Stimulated activated CD8-positive, alpha-beta memory T cell treated with anti-CD3 and anti-CD28 coated beads, Interleukin-4, amount 100 ng/mL, for 4 hours (primary cell): ENCODE results near the gene CRTAC1.

Source experiments
- DNase-seq, 2 donors: peaks; one replicate each; pipeline ENCODE4 v3.0.0-alpha.2; 2020; ENCODE audit warnings: low read depth in 2 of 2, low spot score in 1 of 2

Gene CRTAC1, protein sequence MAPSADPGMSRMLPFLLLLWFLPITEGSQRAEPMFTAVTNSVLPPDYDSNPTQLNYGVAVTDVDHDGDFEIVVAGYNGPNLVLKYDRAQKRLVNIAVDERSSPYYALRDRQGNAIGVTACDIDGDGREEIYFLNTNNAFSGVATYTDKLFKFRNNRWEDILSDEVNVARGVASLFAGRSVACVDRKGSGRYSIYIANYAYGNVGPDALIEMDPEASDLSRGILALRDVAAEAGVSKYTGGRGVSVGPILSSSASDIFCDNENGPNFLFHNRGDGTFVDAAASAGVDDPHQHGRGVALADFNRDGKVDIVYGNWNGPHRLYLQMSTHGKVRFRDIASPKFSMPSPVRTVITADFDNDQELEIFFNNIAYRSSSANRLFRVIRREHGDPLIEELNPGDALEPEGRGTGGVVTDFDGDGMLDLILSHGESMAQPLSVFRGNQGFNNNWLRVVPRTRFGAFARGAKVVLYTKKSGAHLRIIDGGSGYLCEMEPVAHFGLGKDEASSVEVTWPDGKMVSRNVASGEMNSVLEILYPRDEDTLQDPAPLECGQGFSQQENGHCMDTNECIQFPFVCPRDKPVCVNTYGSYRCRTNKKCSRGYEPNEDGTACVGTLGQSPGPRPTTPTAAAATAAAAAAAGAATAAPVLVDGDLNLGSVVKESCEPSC

DNA sequence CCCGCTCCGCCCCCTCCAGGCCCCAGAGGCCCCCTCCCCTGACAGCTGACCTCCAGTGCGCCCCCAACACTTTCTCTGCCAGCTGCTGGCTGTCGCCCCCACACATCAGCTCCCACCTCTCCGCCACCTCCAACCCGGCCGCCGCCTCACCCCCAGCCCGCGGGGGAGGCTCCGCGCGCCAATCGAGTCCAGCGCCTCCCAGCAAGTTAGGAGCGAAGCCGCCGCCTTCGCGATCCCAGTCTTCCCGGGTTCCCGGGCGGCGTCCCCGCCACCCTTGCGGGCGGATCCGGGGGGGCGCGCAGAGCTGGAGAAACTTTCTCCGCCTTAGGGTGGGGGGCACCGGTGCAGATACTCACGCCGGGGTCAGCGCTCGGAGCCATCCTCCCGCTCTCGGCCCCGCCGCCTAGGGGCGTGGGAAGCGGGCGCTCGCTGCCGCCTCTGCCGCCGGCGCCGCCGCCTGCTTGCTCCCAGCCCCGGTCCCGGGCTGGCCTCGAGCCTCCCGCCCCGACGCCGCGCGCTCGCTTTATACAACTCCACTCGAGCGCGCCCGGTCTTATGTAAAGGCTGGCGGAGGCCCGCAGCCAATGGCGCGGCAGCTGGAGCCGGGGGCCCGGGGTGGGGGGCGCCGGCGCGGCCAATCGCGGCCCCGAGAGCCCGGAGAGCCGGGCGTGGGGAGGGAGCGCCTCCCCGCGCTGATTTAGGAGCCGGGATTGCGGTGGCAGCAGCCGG lies at the start of gene CRTAC1:
CRTAC1 (minus strand) TSS at position 529 of the 729 bp plus-strand sequence; CDS start at position 380, 149 bp downstream.
- DNase-seq: no peak

DNA sequence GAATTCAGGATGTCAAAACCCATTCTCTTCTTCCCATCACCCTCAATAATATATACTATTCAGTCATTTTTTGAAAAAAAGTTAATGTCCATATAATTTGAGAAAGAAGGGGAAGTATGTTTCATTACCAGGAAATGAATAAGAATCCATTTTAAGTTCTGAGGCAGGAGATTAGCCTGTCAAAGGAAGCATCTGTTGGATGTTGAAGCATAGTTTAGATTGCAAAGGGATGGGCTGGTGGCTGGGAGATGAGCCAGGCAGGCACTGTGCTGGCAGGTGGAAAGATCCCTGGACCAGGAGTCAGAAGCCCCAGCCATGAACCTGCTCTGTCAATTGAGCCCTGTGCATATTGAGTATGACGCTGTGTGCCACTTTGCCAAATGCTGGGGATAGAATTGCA lies 48.4 kb upstream of the CRTAC1 start:
- no peak for DNase-seq

DNA sequence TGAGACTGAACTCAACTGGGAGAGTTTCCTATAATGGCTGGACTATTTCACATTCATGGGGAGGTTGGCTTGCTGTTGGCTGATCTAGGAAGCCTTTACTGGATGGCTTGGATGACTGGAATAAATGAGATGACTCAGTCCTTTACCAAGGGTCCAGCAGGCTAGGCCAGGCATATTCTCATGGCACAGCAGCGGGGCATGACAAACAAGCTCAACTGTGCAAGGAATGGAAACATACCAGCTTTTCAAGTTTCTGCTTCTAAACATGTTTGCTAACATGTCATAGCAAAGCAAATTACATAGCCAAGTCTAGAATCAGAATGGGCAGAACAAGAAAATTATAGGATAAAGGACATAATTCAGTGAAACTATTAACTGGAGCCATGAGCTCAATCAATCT lies 46.8 kb upstream of the CRTAC1 start:
- DNase-seq: no peak

DNA sequence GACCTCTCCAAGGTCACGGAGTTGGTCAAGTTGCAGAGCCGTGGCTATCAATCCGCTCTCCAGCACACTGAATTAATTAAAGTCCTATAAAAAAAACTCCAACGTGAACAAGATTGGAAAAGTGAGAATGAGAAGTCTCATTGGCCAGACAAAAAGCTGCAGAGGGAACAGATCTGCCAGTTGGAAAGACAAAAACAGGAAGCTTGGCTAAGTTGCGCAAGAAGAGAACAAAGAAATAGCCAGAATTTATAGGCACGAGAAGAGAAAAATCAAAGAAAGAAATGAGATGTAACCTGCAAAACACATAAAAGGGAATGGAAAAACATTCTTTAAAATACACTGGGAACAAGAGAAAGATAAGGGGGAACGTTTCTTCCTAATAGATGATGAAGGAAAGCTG lies 45.7 kb upstream of the CRTAC1 start:
- DNase-seq: no peak

DNA sequence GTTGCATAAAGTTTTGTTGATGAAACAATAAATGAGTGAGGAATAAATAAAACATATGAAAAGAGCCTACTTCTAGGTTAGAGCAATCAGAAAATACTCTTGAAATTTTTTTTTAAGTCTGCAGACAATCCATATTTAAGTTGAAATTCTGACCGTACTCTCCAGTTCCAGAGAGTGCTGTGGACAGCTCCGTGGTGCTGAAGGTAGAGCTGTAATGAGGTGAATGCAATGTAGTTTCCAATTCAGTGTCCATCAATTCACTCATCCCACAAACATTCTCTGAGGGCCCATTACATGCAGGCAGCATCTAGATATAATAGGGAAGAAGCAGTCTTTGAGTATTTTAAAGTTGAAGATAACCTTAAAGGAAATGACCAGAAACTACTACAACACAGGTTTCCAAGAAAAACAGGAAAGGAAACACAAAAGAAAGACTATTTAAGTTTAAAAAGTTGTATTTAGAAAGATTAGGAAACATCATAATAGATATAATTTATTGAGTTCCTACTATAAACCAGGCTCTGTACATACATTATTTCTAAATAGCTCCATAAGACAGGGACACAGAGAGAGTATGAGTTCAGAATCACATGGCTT lies 44.0 kb upstream of the CRTAC1 start:
- no peak for DNase-seq

DNA sequence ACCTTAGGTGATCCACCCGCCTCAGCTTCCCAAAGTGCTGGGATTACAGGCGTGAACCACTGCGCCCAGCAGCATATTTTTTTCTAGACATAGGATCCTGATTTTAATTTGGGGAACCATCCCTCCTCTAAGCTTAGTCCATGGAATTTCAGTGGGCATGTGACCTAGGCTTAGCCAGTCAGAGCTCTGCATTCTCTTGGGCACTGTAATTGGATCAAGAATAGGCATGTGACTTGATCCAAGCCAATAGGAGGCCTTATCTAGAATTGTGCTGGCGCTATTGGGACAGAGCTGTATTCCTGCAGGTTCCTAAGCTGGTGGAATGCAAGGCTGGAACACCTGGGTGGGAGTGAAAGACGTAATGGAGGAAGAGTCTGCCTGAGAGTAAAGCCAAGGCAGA lies 36.7 kb upstream of the CRTAC1 start:
- no peak for DNase-seq

DNA sequence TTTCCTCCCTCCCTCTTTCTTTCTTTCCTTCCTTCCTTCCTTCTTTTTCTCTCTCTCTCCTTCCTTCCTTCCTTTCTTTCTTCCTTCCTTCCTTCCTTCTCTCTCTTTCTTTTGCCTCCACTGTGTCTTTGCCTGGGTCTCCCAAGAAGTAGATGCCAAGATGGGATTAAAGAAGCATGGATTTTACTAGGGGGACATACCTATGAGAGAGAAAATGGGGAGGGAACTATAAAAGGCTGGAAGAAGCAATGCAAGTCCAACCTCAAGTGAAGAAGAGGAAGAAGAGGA lies 33.3 kb upstream of the CRTAC1 start:
- no peak for DNase-seq

DNA sequence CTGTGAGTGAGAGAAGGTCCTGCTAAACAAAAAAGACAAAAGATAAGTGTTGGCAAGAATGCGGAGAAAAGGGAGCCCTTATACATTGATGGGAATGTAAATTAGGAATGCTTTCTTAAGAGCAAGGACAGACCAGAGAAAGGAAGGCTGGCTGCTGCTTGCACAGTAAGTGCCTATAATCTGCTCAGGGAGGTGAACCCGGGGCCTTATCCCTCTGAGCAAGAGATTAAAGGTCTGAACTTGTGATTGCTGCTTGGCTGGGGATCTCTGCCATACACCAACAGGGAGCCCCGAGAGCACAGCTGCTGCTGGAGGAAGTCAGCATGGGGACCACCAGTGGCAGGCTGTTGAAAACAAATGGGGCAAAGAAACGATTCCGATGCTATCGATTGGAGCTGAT lies 32.0 kb upstream of the CRTAC1 start:
- no peak for DNase-seq

DNA sequence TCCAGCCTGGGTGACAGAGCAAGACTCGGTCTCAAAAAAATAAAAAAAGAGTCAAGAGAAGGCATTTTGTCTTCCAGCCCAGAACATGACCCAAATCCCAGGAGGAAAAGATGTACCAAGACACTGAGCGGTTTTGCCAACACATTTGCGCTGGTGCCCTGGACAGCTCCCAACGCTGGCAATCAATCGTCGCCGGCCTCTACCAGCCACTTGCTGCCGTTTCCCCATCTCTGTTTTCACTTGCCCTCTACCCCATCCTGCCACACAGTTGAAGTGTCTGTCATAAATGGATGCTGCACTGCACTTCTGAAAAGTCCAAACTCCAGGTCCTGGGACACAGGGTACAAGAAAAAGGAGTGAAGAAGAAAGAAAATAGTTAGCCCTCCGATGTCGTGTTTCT lies 29.7 kb upstream of the CRTAC1 start:
- DNase-seq: no peak

DNA sequence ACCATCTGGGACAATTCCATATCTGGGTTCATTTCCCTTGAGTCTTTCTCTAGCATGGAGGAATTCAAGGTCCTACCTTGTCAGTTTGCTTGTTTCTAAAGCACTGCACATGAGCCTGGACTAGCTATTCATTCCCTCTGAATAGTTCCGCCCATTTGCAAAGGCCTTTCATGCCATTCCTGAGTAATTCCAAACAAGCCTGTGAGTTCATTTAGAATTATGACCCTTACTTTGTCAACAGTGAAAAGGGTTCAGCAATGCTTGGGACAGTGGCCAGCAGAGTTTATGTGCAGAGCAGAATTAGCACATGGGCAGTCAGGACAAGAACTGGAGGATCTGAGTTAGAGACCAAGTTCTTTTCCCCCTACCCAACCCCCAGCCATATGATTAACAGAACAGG lies 27.9 kb upstream of the CRTAC1 start:
- no peak for DNase-seq

DNA sequence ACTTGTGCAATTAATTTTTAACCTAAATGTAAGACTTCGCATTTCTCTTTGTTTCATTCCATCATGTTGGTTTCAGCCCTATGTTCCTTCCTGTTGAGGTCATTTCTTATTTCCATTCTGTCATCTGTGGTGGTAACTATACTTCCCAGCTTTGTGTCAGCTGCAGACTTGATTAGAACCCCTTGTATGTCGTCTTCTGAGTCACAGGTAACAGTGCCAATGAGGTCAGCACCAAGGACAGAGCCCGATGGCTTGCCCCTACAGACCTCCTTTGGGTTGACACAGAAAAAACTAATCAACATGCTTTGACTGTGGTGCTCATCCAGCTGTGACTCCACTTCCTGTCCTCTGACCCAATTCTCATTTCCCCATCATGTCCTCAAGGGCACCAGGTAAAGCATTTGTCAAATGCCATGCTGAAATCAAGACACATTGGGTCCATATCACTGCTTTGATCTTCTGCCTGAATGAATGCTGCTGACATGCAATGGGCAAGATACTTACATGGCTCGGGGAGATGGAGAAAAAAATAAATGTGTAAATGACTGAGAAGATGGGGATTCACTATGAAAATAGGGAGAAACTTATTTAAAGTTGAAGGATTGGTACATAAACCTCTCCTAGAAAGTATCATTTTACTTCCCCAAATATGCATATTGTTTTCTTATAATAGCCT lies 25.6 kb upstream of the CRTAC1 start:
- DNase-seq: no peak

DNA sequence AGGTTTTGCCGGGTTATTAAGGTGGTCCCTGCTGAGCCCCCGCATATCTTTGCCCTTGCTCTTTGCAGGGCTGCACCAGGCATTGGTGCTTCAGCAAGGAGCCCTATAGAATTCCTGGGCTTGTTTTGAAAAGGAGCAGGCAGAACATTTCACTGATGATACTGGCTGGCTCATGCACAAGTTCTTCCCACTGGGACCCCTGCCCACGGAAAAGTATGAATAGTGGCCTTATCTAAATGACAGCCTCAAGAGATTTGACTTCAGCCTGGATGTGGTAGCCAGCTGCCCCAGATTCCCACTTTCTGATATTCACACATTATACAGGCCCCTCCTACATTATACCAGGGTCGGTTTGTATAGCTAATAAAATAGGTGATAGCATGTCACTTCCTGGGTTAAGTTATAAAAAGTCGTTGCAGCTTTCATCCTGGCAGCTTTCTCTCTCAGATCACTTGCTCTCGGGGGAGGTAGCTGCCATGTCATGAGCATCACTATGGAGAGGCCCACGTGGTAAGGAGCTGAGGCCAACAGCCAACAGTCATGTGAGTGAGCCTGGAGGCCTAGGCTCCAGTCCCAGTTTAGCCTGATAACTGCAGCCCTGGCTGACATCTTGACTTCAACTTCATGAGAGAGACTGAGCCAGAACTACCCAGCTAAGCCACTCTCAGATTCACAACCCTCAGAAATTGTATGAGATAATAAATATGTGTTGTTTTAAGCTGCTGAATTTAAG lies 16.8 kb upstream of the CRTAC1 start:
- DNase-seq: no peak

DNA sequence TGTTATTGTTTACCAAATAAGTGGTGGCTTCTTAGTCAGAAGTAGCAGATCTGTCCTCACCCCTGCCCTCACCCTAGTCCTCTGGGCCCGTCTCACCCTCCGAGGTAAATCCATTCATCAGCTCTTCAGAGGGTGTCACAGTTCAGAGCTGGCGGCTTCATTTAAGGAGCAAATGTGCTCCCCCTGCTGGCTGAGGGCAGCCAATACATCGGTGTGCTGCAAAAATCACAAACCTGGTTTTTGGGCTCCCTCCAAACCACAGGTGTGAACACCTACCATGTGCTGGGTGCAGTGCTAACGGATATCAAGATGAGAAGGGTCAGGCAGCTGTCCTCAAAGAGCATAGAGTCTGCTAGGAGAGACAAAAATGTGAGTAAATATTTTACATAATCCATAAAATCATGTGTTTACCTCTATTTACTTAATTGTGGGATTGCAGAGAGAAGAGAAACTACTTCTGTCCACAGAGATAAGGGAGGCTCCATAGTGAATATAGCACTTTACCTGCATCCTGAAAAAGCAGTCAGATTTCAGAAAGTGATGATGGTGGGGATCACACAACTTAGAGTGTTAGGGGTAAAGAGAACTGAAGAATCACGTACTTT lies 15.5 kb upstream of the CRTAC1 start:
- DNase-seq: peak; percentile 7 to 20

DNA sequence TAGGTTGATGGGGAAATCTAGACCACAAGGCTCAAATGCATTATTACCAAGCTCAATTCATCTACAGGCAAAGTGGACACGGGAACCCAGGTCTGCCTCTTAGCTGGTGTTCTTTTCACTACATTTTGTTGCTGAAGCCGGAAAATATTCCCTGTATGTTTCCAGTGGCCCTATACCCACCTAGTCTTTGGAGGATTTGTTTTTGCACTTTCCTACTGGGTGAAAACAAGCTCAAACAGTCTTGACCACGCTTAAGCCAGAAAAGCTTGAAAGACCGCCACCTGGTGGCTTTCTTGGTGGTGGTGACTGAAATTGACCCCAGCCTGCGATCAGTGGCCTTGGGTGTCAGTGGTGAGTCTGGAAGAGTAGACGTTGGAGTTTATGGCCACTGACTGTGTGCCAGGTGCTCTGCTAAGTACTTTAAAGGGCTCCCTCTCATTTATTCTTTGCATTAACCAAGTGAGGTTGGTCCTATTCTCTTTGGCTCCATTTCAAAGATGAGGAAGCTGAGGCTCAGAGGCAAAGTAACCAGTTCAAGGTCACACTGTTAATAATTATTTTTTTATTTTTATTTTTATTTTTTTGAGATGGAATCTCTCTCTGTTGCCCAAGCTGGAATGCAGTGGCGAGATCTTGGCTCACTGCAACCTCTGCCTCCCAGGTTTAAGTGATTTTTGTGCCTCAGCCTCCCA lies 11.1 kb upstream of the CRTAC1 start:
- peak in 1 of 2 donors; percentile 5 for DNase-seq

DNA sequence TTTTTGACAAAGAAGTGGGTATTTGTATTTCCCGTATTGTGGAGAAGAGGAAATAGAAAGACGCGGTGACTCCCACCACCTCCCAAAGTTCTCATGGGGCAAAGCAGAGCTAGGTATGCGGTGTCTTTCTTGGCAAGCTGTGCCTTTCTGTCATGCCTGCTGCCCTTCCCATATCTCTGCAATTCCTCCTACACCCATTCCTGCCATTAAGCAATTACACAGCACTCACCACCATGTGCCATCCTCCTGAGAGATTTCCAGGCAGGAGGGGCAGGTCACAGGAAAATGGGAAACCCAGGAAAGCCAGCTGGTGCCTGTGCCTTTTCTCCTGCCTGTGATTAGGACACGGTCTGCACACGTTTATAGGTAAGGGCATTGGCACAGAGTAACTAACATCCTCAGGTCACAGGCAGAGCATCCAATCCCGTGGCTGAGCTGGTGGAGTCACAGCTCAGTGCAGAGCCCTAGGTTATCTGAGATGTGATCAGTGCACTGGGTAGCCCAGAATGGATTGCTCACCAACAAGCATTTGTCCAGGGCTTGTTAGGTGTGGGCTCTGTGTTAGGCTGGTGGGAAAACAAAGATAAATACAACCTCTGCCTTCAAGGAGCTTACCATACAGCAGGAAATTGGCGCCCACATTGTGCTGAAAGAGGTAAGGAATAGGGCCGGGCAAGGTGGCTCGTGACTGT lies 9.4 kb upstream of the CRTAC1 start:
- DNase-seq: no peak

DNA sequence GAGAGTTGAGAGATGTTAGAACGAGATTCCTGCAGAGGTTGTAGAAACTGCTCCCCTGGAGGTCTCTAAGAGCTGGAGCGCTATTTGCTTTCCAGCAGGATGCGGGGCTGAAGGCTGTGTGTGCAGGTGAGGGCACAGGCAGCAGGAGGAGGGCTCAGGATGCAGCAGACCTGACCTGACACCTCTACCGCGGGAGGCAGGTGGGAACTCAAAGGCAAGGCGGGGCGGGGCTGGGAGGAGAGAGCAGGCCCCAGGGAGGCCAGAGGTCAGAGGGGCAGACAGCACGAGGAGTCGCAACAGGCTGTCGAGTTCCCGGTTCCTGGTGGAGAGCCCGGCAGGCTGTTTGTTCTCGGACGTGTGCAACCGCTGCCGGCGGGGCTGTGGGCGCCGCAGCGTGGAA lies 7.9 kb upstream of the CRTAC1 start:
- DNase-seq: no peak

DNA sequence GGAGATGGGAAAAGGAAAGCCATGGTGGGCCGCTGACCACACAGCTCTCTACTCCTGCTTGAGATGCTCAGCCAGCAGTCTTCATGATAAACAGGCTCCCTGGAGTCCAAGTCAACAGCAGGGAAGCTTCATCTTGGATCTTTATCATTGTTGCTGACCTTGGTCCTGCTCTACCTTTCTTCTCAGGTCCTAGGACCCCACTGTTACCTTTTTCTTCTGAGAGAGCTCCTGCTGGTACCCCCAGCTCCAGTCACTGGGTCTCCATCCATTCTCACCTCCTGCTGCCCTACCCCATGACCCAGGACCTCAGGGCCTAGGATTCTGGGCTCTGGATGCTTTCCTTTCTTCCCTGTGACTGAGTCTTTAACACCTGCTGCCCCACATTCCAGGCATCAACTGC lies 5.2 kb upstream of the CRTAC1 start:
- no peak for DNase-seq

DNA sequence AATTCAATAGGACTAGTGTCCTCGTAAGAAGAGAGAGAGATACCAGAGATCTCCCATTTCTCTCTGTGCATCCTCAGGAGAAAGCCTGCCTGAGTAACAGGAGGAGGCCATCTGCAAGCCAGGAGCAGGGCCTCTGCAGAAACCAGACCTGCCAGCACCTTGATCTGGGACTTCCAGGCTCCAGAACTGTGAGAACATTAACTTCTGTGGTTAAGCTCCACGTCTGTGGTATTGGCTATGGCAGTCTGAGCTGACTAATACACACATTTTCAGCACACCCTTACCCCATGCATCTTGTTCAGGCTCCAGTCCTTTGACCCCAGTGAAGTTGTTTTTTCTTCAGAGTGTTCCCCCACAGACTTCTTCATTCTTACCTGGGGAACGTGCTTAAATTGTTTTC lies 3.1 kb upstream of the CRTAC1 start:
- no peak for DNase-seq

DNA sequence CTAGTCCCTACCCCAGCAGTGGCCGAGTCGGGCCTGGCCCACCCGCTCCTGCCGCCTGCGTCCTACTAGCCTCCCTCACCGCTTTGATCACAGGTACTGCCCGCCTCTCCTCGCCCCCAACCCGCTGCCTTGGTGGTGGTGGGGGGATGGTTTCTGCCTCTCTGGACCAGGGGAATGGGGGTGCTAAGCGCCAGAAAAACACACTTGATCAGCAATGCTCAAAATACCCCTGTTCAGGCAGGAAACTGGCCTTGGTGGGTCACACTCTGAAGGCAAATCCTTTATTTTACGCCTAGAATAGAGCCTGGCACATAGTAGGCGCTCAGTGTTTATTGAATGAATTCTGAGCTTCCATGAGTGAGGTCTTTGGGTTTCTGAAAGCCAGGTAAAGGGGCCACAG lies 1.0 kb upstream of the CRTAC1 start:
- no peak for DNase-seq
